Measurements from ENCODE around the gene SRGAP2B. TPM values are rescaled to one million over a fixed set of nuclear protein-coding genes. Genes with fewer than 3 reads are reported as not detected.
"Not testable (repeated sequence)": the region's sequence is repeated elsewhere in the genome, so short reads cannot be mapped to it uniquely, and the experiment has no call there.

The SRGAP2B gene
- total RNA-seq = 30.9 and 46.8 TPM in 2 replicates

DNA sequence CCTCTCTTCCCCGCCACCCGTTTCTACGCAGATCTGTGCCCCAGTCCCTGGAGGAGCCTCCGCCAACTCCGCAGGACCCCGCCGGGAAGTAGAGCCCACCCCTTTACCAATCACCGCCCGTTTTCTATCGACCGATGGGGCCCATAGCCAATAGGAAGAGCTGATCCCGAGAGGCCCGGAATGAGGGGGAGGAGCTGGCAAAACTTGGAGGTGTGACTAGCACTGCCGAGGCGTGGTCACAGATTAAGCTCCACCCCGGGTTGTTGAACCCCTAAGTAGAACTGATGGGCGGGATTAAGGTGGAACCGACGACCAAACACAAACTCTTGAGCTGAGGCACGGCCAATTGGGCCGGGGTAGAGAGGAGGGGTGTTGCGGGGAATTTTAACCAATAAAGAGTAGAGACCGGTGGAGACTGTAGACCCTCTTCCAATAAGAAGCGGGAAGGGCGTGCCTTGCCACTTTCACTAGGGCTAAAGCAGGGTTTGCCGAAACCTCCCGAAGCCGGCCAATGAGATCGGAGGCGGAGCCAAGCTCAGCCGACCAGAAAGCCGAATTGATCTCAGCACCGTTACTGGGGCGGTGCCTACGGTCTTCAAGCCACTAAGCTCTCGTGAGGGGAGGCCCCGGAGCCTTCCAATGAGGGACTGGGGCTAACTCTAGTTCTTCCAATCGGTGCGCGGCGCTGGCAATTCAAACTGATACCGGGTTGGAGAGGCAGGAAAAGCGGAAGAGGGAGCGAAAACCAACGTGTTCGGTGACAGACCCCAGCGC is at the start of gene SRGAP2B, which contains the start of gene FAM72D:
Gene SRGAP2B (minus strand): TSS at position 45 of the 774 bp plus-strand sequence. CDS start 2,427 bp downstream, outside the sequence.
Gene FAM72D (plus strand): TSS at position 691 of the 774 bp plus-strand sequence. CDS start 874 bp downstream, outside the sequence.
- not testable (repeated sequence) for DNase-seq (ENCODE audit: extremely low read depth, low read depth, low spot score)

DNA sequence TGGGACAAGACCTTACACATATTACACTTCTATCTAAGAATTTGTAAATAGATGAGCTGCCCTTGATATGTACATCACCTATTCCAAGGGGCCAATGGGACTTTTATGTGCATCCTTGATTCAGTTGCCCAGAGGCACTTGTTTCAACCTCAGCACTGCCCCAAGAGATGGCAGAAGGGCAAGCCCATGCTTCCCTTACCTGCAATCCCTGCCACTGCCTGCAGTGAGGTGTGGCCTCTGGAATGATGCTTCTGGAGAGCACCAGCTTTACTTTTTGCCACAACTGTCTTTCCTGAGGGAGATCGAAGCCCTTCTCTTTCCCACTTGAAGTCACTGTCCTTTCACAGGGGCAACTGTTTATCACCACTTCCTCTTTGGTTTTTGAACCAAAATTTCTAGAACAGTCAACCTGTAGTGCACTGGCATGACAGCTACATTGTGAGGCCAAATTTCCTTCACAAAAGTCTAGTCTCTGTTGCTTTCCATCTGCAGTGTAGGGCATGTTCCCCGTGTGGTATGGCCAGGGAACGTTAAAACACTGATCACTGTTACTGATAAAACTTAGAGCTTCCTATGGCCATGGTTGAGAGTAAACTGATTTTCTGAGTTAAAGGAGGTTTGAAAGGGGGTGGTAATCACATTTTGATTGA is 49.3 kb upstream of the SRGAP2B start:
- not testable (repeated sequence) for DNase-seq (ENCODE audit: extremely low read depth, low read depth, low spot score)

DNA sequence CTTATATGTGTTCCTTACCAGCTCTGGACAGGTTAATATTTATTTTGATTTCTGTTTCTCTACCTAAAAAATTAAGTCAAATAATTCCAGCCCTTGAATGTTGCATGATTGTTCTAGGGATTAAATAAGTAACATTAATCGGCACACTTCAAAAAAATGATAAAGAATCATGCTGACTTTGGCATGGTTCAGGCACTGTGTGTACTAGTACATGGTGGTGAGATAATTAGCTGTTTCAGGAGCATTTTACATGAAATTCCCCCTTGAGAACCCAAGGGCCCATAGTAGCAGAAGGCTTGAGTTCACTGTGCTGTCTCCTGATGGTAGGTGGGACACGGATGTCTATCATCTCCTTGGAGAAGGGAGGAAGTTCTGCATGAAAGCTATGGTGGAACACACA is 45.4 kb upstream of the SRGAP2B start:
- not testable (repeated sequence) for DNase-seq (ENCODE audit: extremely low read depth, low read depth, low spot score)

DNA sequence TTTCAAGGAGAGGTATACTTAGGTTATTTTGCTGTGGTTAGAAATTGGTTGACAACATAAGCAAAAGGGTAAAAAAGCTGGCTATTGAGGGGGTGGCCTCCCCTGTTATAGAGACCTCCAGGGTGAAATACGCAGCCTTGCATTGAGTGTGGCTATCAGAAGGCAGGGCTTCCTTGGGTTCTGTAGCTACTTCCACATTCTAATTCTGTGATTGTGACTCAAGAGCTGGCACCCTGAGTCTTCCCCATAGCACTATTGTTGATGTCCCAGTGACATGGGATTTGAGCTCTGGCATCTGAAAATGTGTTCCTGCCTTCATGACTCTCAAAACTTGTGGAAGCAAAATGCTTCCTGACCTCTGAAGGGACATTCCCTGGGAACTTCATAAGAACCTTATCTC is 39.3 kb upstream of the SRGAP2B start:
- DNase-seq (ENCODE audit: extremely low read depth, low read depth, low spot score) = not testable (repeated sequence)

DNA sequence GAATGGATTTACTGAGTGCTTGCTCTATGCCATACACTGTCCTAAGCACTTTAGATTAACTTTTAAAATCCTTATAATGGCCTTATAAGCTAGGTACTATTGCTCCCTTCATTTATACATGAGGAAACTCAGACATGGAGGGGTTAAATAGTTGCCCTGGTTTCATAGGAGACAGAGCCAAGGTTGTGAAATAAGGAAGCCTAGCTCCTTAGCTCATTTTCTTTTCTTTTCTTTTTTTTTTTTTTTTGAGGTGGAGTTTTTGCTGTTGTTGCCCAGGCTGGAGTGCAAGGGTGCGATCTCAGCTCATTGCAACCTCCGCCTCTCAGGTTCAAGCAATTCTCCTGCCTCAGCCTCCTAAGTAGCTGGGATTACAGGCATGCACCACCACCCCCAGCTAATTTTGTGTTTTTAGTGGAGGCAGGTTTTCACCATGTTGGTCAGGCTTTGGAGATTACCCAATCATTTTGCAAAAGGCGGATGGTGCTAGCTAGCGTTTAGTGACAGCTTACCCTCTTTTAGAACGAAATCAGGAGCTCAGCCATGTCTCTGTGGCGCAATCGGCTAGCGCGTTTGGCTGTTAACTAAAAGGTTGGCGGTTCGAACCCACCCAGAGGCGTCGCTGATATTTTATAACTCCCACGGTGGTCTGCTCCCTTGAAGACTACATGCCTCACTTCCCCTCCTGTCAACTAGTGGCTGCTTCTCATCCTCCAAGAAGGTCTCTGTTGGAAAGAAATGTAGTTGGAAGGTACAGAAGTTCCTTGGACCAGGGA is 33.8 kb upstream of the SRGAP2B start:
- DNase-seq (ENCODE audit: extremely low read depth, low read depth, low spot score) = not testable (repeated sequence)

DNA sequence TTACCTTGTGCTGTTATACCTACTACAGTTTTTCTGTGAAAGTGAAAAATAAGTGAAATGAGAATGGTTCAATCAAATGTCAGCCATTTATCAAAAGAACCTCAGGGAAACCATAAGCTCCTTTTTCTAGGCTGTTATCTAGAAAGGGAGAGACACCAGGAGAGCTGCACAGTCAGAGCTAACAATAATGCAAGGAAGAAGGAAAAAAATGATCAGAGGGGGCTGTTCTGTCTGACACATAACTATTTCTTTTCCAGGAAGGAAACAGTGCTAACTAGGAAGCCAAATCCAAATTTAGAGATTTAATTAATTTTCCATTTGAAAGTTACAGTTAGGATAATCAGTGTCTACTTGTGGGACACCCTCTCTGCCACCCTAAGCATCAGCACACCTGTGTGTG is 32.0 kb upstream of the SRGAP2B start:
- not testable (repeated sequence) for DNase-seq (ENCODE audit: extremely low read depth, low read depth, low spot score)

DNA sequence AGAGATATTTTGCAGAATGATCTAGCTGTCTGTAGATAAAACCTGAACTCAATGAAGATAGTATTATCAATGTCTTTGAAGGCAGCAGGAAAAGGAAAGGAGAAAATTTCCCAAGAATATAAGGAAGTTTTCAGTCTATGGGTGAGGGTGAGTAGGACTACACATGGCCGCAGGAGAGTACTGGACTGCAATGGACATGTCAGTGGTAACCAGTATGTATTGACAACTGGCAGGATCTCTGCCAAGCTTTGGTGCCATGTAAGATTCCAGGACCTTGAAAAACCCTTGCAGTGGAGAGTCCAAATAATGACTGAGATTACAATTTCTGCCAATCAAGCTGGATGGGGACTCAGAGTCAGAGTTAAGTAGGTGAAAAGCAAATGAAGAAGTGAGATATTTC is 30.0 kb upstream of the SRGAP2B start:
- DNase-seq (ENCODE audit: extremely low read depth, low read depth, low spot score) = not testable (repeated sequence)

DNA sequence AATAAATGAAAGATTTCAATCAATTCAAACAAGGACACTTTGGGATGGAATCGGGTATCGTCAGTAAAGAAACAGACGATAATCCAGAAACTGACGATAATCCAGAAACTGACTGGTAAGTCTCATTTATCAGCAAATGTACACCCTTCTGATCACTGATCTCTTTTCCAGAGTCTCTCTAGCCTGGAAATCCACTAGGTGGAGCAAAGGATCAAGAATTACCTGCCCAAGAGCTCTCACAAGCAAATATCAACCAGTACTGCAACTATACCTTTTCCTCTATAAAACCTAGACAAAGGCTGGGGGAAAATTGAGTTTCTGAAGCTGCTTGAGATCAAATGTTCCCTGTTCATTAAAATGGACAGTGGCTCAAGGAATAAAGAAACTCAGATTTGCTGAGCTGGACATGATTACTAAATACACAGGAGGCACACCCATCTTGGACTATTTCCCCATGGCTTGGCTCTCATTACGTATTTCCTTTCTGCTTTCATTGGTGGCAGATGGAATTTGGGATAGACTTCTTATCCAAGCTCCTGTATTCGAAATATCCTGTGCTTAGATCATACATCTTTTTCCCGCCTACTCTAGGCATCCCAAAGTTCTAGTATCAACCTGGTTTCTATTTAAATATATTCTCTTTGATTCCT is 29.0 kb upstream of the SRGAP2B start:
- DNase-seq (ENCODE audit: extremely low read depth, low read depth, low spot score) = not testable (repeated sequence)

DNA sequence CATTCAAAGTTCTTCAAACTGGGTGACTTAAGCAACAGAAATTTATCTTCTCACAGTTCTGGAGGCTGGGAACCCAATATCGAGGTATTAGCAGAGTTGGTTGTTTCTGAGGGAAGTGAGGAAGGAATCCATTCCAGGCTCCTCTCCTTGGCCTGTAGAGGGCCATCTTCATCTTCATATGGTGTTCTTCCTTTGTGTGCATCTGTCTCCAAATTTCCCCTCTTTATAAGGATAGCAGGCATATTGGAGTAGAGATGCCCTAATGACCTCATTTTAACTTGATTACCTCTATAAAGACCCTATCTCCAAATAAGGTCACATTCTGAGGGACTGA is 27.9 kb upstream of the SRGAP2B start:
- not testable (repeated sequence) for DNase-seq (ENCODE audit: extremely low read depth, low read depth, low spot score)

DNA sequence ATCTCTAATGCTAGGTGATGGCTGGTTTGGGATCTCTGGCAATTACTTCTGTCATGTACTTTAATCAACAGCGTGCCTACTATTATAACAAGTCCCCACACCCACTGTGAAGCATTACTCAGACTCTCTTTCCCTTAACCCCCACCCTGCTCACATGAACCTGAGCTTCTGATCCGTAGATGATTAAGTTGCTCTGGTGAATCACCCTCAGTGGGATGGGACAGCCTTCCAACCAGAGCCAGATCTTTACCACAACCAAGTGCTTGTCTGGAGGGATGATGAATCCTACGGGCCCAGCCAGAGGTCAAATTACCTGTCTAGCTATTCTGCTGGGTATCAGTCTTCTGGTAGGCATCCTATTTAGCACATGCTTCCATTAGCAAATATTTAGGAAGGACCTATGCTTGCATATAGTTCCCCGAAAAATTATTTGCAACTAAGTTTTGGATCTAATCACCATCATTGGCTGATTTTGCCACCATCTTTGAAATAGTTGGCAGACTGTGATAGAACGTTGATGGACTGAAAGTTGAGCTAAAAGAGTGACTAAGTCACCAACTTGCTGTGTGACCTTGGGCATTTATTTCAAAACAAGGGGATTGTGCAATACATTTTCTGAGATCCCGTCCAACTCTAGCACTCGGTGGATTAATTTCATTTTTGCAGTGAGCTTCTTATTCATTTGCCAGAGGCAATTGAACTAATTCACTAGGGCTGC is 27.4 kb upstream of the SRGAP2B start:
- not testable (repeated sequence) for DNase-seq (ENCODE audit: extremely low read depth, low read depth, low spot score)

DNA sequence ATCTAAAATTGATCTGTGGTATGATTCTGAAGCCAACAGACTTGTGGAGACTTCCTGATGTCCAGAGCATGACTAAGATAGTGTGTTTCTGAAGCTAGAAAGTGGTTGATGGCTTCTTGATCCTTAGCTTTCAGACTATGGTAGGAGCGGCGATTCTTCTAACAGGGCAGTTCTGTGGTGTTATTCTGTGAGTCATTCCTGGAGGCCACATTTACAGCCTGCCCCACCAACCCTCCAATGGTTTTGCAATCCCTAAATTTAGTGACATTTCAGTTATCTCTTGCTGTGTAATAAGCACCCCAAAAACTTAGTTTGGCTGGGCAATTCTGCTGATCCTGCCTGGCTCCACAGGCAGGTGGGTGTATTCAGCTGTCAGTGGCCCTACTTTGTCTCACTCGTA is 24.7 kb upstream of the SRGAP2B start:
- not testable (repeated sequence) for DNase-seq (ENCODE audit: extremely low read depth, low read depth, low spot score)

DNA sequence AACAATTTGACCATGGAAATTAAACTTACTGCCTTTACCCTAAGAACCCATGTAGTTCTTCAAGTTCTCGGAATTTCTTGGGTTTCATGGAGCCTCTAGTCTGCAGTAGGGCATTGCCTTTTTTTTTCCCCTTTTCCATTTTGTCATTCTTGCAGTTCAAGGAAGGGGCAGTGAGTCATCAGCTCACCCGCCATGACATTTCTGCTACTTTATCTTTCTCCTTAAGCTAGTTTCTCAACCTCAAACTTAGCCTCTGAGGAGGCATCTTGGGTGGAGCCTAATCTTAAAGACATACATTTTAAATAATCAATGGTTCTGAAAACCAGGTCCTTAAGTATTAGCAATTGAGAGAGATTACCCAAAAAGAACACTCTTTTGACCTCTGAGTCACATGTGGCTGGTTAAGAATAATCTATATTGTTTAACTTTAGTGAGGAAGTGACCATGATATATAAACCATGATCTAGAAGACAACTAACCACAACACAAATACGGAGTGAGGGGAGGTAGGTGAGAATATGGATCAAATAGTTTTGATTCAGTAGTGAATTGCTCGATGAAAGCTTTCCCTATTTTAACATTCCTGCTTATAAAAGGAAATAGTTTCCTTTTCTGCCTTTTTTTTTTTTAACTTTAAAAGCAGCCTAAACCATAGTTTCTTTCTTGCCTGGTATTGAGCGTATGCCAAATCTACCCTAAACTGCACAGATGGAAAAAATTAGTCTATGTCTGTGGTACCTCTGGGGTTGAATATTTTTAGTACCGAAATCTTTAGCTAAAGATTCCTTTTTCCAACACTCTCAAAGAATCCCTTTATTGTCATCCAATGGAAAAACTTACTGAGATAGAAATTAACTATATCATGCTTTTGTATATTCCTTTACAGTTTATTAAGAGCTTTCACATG is 20.7 kb upstream of the SRGAP2B start:
- not testable (repeated sequence) for DNase-seq (ENCODE audit: extremely low read depth, low read depth, low spot score)

DNA sequence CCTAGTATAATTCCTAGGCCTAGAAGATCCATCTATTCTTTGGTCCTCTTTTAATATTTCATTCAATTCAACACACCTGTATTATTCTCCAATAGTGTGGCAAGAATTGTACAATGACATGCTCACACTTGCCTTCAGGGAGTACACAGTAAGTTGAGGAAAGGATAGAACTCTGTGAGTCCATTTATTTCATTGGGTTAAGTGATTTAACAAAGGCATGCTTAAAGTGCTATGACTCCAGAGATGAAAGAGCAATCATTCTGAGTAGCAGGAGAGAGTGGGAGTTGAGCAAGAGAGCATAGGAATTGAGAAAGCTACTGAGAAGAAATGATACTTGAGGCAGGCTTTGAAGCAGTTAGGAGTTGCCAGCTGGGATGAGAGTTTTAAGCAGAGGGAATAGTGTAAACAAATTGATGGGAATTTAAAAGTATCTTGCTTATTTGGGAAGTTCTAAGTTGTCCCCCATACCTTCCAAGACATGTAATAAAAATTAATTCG is 19.5 kb upstream of the SRGAP2B start:
- not testable (repeated sequence) for DNase-seq (ENCODE audit: extremely low read depth, low read depth, low spot score)

DNA sequence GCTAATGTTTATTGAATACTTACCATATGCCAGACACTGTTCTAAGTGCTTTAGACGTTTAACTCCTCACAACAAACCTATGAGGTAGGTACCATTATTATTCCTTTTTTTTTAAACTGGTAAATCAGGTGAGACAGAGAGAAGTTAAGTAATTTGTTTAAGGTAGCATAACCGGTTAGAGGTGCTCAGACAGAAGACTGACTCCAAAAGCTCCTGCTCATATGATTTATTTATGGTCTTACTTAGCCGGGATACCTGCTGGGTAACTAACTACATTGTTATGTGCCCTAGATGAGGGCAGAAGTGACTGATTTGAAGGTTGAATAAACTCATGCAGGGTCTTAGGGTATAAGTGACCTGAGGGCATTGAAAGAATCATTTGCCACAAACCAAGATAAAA is 17.6 kb upstream of the SRGAP2B start:
- not testable (repeated sequence) for DNase-seq (ENCODE audit: extremely low read depth, low read depth, low spot score)

DNA sequence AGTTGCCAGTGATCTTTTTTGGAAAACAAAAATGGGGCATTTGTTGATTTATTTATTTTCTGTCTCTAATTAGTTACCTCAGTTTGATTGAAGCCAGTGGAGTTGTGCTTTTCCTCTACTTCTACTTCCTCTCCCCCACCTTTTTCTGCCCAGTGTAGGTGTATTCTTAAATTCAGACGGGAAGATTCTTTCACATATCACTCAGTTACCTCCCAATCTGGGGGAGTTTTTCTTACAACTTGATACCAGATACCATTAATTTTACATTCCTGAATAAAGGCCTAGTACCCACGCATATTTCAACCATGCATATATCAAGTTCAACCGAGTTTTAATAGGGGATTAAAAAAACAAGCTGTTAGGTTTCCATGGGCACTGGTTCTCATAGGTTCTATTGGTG is 16.5 kb upstream of the SRGAP2B start:
- DNase-seq (ENCODE audit: extremely low read depth, low read depth, low spot score) = not testable (repeated sequence)

DNA sequence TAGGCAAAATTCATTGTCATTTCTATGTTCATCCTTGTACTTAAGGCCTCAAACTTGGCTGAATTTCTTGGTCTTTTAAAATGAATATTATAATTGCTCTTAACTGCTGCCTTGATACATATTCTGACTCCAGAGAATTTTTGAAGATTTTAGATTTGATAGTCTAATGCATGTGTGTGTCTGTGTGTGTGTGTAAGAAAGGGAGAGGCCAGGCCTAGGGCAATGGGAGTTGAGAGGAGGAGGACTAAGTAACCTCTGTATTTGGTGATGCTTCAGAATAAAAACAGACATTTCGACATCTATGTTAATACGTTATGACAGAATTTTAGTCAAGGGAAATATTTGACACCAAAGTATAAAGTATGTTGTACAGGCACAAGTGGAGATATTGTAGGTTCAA is 8.2 kb upstream of the SRGAP2B start:
- DNase-seq (ENCODE audit: extremely low read depth, low read depth, low spot score) = not testable (repeated sequence)

DNA sequence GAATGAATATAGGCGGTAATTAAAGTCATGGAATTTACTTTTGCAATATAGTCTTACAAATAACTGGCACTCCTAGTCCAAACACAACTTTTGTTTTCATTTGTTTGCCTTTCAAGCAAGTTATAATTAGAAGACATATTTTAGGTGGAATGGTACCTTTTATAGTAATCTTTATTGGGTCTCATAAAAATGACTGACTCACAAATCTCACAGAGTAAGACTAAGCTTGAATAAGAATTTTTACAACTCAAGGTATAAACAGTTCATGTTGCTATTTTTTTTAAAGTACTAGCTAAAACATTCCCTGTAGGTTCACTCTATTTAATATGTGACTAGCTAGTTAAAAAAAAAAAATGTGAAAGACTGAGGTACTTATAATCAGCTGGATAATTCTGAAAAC is 6.6 kb upstream of the SRGAP2B start:
- not testable (repeated sequence) for DNase-seq (ENCODE audit: extremely low read depth, low read depth, low spot score)

DNA sequence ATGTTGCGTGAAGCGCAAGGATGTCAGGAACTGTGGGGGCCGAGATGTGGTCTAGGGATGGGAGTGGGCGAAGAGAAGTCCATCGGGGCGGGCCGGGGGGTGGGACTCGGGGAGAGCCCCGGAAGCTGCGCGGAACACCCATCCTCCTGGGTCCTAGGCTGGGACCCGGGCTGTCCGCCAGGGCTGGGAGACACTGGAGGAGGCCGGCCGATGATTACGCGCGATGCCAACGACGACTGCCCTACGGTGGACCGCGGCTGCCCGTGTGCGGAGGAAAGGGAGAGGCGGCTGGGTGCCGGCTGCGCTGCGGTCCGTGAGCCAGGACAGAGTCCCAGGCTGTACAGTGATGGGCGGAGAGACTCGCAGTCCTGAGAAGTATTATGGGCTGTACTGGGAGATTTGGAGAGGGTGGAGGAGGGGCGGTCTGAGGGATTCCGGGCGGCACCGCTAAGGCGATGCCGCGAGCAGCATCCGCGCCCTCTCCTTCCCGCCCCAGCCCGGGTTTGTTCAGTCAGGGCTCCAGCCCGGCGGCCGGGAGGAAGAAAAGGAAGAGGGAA is 395 bp downstream of the SRGAP2B start:
- DNase-seq (ENCODE audit: extremely low read depth, low read depth, low spot score) = not testable (repeated sequence)

Data from glomerular endothelial cell (primary cell).